HFFc6 (cell line): Measurements from ENCODE around the gene SLC16A4. TPM values are rescaled to one million over a fixed set of nuclear protein-coding genes. Genes with fewer than 3 reads are reported as not detected.
A peak's percentile ranks its signal among the peaks of the same experiment; 100 is the strongest.

Experiments used
- DNase-seq: peaks from one replicate; pipeline ENCODE4 v3.0.0-alpha.2; 2018
- H3K27ac Mint-ChIP-seq: 2 replicates; pipeline ENCODE4 v1.8.0; 2020; ENCODE audit warnings: mild to moderate bottlenecking, mixed read lengths
- H3K27me3 Mint-ChIP-seq: 2 replicates; pipeline ENCODE4 v1.8.0; 2021; ENCODE audit warnings: mild to moderate bottlenecking, moderate library complexity, mixed read lengths; ENCODE audit not compliant: insufficient read depth
- H3K36me3 Mint-ChIP-seq: 2 replicates; pipeline ENCODE4 v1.8.0; 2021; ENCODE audit warnings: low read depth, mixed read lengths
- H3K4me1 Mint-ChIP-seq: 2 replicates; pipeline ENCODE4 v1.8.0; 2020; ENCODE audit warnings: low read depth, mixed read lengths
- H3K4me3 Mint-ChIP-seq: 2 replicates; pipeline ENCODE4 v1.8.0; 2020; ENCODE audit warnings: mild to moderate bottlenecking, moderate library complexity, mixed read lengths
- H3K9me3 Mint-ChIP-seq: 2 replicates; pipeline ENCODE4 v1.8.0; 2020; ENCODE audit warnings: mild to moderate bottlenecking, mixed read lengths
- total RNA-seq, 6 experiments: library from RNA; stranded (reverse); fragmentation: NEBNext Ultra II Directional; extraction: Animal tissue kit (Norgen Biotek cat#: 25700); gene quantifications; 2 replicates in 1 of 6; 3 replicates in 5 of 6; pipeline ENCODE4 v1.2.3, GENCODE V29; 2021
- TF ChIP-seq, protein P1 (sequence below): fragments of 200-600 bp; sonication (generic); IDR thresholded peaks from 2 replicates; pipeline ENCODE4 v1.5.0; 2021; ENCODE audit warnings: antibody characterized with exemption, mild to moderate bottlenecking

Gene SLC16A4
- total RNA-seq, 6 experiments from 2014 or later, result 14.7 to 25.2 (median 21.5) TPM

DNA sequence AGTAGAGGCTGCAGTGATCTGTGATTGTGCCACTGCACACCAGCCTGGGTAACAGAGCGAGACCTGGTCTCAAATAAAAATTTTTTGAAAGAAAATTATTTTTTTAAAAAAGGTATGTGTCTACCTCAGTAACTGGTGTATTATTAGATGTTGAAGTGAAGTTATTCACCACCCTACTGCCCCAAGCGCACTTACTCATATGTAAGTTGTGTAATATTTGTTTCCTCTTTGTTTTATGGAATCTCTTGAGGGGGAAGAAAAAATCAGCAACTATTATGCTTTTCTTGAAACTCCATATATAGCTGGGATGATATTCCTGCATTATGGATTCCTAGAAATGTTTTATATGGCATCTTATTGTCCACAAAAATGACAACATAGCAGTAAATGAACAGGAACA lies 30.4 kb downstream of the SLC16A4 start:
- Mint-ChIP-seq H3K27ac (no peak overlapping the region), H3K9me3 (no peaks in the 10 kb centered on the region), H3K27me3 (no peaks in the 10 kb centered on the region), H3K4me1 (peaks cover 16% of the 10 kb centered on the region), H3K36me3 (peaks cover 32% of the 10 kb centered on the region), H3K4me3 (no peak overlapping the region)
- TF ChIP-seq, protein P1, sequence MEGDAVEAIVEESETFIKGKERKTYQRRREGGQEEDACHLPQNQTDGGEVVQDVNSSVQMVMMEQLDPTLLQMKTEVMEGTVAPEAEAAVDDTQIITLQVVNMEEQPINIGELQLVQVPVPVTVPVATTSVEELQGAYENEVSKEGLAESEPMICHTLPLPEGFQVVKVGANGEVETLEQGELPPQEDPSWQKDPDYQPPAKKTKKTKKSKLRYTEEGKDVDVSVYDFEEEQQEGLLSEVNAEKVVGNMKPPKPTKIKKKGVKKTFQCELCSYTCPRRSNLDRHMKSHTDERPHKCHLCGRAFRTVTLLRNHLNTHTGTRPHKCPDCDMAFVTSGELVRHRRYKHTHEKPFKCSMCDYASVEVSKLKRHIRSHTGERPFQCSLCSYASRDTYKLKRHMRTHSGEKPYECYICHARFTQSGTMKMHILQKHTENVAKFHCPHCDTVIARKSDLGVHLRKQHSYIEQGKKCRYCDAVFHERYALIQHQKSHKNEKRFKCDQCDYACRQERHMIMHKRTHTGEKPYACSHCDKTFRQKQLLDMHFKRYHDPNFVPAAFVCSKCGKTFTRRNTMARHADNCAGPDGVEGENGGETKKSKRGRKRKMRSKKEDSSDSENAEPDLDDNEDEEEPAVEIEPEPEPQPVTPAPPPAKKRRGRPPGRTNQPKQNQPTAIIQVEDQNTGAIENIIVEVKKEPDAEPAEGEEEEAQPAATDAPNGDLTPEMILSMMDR, result no peak
- no peak for DNase-seq

DNA sequence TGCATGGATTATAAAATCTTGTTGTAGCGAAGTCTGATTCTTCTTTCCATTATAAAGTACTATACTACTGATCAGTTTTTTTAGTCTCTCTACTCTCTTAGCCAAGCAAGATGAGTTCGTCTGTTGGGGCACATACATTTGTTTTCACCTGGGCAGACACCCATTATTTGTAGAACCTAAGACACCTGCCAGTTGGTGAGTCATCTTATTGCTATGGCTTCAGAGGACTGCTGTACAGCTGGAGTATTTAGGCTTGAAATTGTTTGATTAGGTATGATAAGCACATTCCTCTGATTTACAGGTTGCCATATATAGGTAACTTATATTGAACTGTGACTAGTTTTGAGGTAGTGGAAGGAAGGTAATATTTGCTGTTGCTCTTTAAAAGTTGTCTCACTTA lies 34.4 kb downstream of the SLC16A4 start:
- no peak for DNase-seq
- no peaks in the 10 kb centered on the region for H3K27me3 Mint-ChIP-seq
- peaks cover 16% of the 10 kb centered on the region for H3K4me1 Mint-ChIP-seq
- TF ChIP-seq, protein P1, result no peak
- H3K9me3 Mint-ChIP-seq, result no peaks in the 10 kb centered on the region
- peaks cover 14% of the 10 kb centered on the region for H3K36me3 Mint-ChIP-seq
- H3K4me3 Mint-ChIP-seq, result no peak overlapping the region
- peak overlapping the region; percentile 21; the same call in 1 of the 2 replicates for H3K27ac Mint-ChIP-seq

DNA sequence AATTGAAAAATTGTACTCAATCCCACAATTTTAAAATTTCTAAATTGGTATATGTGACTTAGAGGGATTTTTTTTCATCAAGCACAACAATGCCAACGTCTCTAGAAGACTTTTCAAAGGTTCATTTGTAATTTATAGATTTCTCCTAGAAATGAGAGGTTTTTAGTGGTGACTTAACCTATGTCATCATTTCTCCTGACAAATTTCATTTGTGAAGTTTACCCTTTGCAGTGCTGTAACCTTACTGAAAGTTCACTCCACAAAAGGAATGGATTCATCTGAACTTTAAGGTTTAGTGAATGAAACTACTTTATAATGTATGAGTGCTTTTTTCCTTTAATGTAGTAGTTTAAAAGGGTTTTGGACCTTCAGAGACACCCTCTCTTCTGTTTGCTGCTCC lies 35.5 kb downstream of the SLC16A4 start:
- TF ChIP-seq, protein P1, result no peak
- Mint-ChIP-seq H3K9me3 (no peaks in the 10 kb centered on the region), H3K4me3 (no peak overlapping the region), H3K4me1 (peaks cover 20% of the 10 kb centered on the region), H3K27ac (0 out of 2 replicates have a peak overlapping the region, but pooled peaks have one; percentile 1), H3K27me3 (no peaks in the 10 kb centered on the region), H3K36me3 (peaks cover 10% of the 10 kb centered on the region)
- no peak for DNase-seq

DNA sequence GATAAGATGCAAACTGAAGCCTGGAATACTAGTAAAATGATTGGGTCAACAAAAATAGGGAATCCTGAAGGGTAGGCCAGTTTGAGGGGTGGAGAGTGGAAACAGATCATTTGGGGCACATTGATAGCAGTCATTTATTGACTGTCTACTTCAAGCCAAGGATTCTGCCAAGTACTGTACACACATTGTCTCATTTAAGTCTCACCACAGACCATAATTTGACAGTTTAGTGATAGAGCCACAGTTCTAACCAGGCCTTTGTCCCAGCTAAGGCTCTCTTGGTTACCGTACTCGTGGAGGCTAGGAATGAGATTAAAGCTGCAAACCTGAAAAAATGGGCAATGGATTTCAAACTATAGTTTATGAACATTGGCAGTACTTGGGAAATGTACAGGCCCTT lies 40.5 kb downstream of the SLC16A4 start:
- Mint-ChIP-seq H3K27me3 (no peaks in the 10 kb centered on the region), H3K36me3 (peaks cover 28% of the 10 kb centered on the region), H3K4me3 (no peak overlapping the region), H3K4me1 (peaks cover 52% of the 10 kb centered on the region), H3K27ac (peak overlapping the region; percentile 36), H3K9me3 (no peaks in the 10 kb centered on the region)
- no peak for DNase-seq
- TF ChIP-seq, protein P1, result no peak

DNA sequence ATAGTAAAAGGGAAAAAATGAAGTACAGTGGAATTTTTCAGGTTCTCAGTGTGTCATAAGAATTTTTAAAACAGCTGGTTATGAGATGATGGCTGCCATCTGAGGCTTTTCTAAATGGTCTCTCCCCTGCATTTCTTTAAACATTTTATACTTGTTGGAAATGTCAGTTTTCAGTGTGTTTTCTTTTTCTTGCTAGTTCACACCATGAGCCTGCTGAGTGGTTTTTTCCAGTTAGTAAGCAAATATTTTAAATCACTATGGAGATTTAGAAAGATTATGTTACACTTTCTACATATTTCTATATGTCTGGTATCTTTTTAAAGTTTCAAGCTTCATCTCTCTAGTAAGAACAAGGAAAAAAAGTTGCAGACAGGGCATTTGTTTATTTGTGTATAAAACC lies 42.1 kb downstream of the SLC16A4 start:
- no peaks in the 10 kb centered on the region for H3K9me3 Mint-ChIP-seq
- peaks cover 37% of the 10 kb centered on the region for H3K36me3 Mint-ChIP-seq
- H3K4me1 Mint-ChIP-seq, result peaks cover 67% of the 10 kb centered on the region
- H3K27me3 Mint-ChIP-seq, result no peaks in the 10 kb centered on the region
- peak overlapping the region; percentile 57 for H3K4me3 Mint-ChIP-seq
- TF ChIP-seq, protein P1, result no peak
- peak overlapping the region; percentile 53 for H3K27ac Mint-ChIP-seq
- no peak for DNase-seq

DNA sequence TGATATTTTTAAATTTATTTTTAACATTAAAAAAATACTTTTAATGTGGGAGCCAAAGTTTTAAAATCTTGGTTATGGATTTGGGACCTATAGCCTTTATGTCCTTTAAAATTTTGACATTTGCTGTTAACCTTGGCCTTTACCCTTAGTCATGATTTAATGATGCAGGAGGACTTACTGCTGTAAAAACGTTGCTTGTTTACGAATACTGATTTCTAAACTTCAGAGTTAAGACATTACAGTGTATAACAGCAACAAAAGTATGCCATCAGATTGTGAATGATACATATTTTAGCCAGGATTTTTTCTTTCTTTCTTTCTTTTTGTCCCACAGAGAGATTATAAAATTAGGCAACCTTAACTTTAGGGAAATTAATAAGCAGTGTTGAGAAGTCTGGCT lies 42.8 kb downstream of the SLC16A4 start:
- Mint-ChIP-seq H3K27me3 (no peaks in the 10 kb centered on the region), H3K4me3 (peak overlapping the region; percentile 57; the same call in 1 of the 2 replicates), H3K27ac (peak overlapping the region; percentile 53), H3K4me1 (peaks cover 74% of the 10 kb centered on the region), H3K9me3 (no peaks in the 10 kb centered on the region), H3K36me3 (peaks cover 44% of the 10 kb centered on the region)
- TF ChIP-seq, protein P1, result no peak
- DNase-seq, result no peak
